Measurements from ENCODE around the gene ZBTB24. TPM values are rescaled to one million over a fixed set of nuclear protein-coding genes. Genes with fewer than 3 reads are reported as not detected.

The ZBTB24 gene
- total RNA-seq, 1 donor from 2014 or later, result 10.2 TPM

DNA sequence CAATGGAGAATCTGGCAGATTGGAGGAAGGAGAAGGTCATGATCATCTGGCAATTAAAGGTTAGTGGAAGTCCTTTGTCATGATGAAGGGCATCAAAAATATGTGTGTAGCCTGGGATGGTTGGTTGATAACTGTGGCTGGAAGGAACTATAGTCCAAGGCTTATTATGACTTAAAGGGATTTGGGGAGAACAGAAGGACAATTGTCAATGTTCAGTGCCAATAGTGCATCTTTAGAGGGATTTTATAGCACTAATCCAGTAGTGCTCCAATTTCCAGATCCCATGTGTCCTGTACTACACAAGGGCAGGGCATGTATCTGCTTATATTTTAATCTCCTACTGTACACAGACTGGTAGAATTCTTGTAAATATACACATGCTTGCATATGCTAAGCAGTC lies 5.0 kb upstream of the ZBTB24 start:
- Histone ChIP-seq H3K4me3 (no peak overlapping the region), H3K27me3 (no peaks in the 10 kb centered on the region), H3K4me1 (no peaks in the 10 kb centered on the region), H3K36me3 (no peaks in the 10 kb centered on the region), H3K9me3 (no peaks in the 10 kb centered on the region), H3K27ac (no peak overlapping the region)
- no peak for DNase-seq (ENCODE audit: low spot score in 2 of 2)
- intact Hi-C loops (cut with DNase I), result no loop called here
- TF ChIP-seq, protein P1, sequence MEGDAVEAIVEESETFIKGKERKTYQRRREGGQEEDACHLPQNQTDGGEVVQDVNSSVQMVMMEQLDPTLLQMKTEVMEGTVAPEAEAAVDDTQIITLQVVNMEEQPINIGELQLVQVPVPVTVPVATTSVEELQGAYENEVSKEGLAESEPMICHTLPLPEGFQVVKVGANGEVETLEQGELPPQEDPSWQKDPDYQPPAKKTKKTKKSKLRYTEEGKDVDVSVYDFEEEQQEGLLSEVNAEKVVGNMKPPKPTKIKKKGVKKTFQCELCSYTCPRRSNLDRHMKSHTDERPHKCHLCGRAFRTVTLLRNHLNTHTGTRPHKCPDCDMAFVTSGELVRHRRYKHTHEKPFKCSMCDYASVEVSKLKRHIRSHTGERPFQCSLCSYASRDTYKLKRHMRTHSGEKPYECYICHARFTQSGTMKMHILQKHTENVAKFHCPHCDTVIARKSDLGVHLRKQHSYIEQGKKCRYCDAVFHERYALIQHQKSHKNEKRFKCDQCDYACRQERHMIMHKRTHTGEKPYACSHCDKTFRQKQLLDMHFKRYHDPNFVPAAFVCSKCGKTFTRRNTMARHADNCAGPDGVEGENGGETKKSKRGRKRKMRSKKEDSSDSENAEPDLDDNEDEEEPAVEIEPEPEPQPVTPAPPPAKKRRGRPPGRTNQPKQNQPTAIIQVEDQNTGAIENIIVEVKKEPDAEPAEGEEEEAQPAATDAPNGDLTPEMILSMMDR (IDR thresholded peaks at IDR 0.05), result no peak

DNA sequence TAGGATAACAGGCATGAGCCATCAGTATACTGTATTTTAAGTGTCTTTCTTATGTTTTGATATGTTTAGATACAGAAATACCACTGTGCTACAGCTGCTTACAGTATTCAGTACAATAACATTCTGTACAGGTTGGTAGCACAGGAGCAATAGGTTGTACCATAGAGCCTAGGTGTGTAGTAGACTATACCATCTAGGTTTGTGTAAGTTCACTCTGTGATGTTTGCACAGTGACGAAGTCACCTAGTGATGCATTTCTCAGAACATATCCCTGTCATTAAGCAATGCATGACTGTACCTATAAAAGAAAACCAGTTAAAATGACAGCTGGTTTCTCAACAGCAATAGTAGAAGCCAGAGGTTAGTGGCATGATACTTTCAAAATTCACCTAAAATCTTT lies 3.0 kb upstream of the ZBTB24 start:
- DNase-seq (ENCODE audit: low spot score in 2 of 2), result no peak
- intact Hi-C loops (cut with DNase I), result no loop called here
- H3K27ac ChIP-seq, result no peak overlapping the region
- no peak overlapping the region for H3K4me3 ChIP-seq
- H3K4me1 ChIP-seq, result peaks cover 8 to 12% of the 10 kb centered on the region in 2 donors
- H3K27me3 ChIP-seq, result no peaks in the 10 kb centered on the region
- peaks cover 0 to 5% of the 10 kb centered on the region in 2 donors for H3K36me3 ChIP-seq
- no peaks in the 10 kb centered on the region for H3K9me3 ChIP-seq
- TF ChIP-seq, protein P1 (IDR thresholded peaks at IDR 0.05), result no peak

DNA sequence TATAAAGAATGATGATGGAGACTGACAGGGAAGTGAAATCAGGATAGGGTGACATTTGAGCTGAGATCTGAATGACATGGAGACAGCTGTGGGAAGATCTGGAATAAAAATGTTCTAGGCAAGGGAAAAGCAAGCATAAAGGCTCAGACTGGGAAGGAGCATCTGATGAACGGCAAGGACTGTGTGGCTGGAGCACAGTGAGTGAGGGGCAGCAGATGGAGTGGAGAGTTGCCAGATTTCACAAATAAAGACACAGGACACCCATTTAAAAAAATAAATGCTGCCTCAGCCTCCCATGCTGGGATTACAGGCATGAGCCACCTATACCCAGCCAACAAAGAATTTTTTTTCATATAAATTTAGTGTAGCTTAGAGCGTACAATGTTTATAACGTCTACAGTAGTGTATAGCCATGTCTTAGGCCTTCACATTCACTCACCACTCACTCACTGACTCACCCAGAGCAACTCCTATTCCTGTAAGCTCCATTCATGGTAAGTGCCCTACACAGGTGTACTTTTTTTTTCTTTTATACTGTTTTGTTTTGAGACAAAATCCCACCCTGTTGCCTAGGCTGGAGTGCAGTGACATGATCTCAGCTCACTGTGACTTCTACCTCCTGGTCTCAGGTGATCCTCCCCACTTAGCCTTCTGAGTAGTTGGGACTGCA lies 2.4 kb upstream of the ZBTB24 start:
- Histone ChIP-seq H3K4me1 (peaks cover 8 to 18% of the 10 kb centered on the region in 2 donors), H3K36me3 (peaks cover 0 to 11% of the 10 kb centered on the region in 2 donors), H3K27ac (no peak overlapping the region), H3K9me3 (no peaks in the 10 kb centered on the region), H3K4me3 (no peak overlapping the region), H3K27me3 (no peaks in the 10 kb centered on the region)
- DNase-seq (ENCODE audit: low spot score in 2 of 2), result no peak
- intact Hi-C loops (cut with DNase I), result no loop called here
- TF ChIP-seq, protein P1 (IDR thresholded peaks at IDR 0.05), result no peak

GRCh38 chr6:109484122-109484521 lies 1.1 kb upstream of the ZBTB24 start:
- TF ChIP-seq, protein P1 (IDR thresholded peaks at IDR 0.05), result no peak
- Histone ChIP-seq H3K27ac (peak overlapping the region; percentile 61 to 69), H3K9me3 (no peaks in the 10 kb centered on the region), H3K4me3 (peak overlapping the region in 1 of 2 donors; percentile 99), H3K4me1 (peaks cover 8 to 25% of the 10 kb centered on the region in 2 donors), H3K27me3 (no peaks in the 10 kb centered on the region), H3K36me3 (peaks cover 0 to 11% of the 10 kb centered on the region in 2 donors)
- intact Hi-C loops (cut with DNase I), result loop anchor here (5.0 kb wide), 1 partner anchor 387 kb away; the partner anchor contains the start of gene CEP57L1
- no peak for DNase-seq (ENCODE audit: low spot score in 2 of 2)

GRCh38 chr6:109483735-109484057 lies 677 bp upstream of the ZBTB24 start:
- intact Hi-C loops (cut with DNase I), result loop anchor here (1.0 to 5.0 kb wide), 5 partner anchors 29 to 386 kb away; partner anchors contain the start of genes AK9, CD164, CEP57L1 and FIG4

More at GRCh38 chr6:109483735-109484057, 677 bp upstream of the ZBTB24 start:
- Histone ChIP-seq H3K36me3 (peaks cover 0 to 11% of the 10 kb centered on the region in 2 donors), H3K9me3 (no peaks in the 10 kb centered on the region), H3K27me3 (no peaks in the 10 kb centered on the region), H3K4me3 (peak overlapping the region; percentile 88 to 99), H3K4me1 (peaks cover 8 to 28% of the 10 kb centered on the region in 2 donors), H3K27ac (peak overlapping the region; percentile 61 to 69)
- DNase-seq (ENCODE audit: low spot score in 2 of 2), result no peak
- TF ChIP-seq, protein P1 (IDR thresholded peaks at IDR 0.05), result no peak

All from ascending aorta (tissue), 2 donors.